GM11168 (cell line): ENCODE data around the gene KLHL12.

Experiments
- in situ Hi-C: fragments of 300-500 bp; cut with MboI; formaldehyde crosslinking; loops from one replicate; pipeline ENCODE4 v1.12.0; 2022; ENCODE audit warnings: low sequenced_read_pairs; ENCODE audit not compliant: unreplicated experiment

The KLHL12 gene

DNA sequence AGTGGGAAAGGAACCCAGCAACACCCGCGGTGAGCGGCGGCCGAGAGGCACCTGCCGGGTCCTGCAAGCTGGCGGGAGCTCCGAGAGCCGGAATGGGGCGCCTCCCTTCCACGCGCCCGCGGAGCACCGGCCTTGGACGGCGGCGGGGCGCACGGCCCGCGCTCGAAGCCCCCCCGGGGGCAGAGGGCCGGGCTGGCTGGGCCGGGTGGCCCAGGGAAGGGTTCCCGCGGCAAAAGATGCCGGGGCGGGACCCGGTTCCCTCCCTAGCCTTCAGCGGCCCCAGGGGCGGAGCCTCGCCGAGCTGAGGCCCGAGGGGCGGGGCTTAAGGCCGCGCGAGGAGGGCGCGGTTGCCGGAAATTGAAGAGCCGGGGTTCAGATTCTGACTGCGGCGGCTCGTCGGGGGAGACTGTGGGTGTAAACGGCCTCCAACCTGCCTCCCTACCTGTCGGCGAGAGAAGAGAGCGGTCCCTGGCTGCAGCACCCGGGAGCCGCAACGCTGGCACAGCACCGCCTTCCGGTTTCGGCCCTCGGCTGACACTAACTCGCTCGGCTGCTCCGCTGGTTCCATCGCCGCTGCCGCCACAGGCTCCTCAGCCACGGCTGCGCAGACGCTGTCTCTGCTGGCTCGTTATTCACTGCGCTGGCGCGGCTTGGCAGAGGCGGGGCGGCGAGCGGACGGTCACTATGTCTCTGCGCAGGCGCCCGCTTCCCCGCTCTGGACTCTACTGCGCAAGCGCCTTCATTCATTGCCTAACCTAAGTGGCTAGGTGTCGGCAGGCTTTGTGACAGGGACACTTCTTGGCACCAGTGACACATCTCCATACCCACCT is 38.3 kb downstream of the KLHL12 start, which contains the start of gene RABIF:
TSS of gene RABIF (minus strand) at position 619 of the 830 bp plus-strand sequence. CDS start at position 568, 51 bp downstream.
- in situ Hi-C loops = no loop called here

DNA sequence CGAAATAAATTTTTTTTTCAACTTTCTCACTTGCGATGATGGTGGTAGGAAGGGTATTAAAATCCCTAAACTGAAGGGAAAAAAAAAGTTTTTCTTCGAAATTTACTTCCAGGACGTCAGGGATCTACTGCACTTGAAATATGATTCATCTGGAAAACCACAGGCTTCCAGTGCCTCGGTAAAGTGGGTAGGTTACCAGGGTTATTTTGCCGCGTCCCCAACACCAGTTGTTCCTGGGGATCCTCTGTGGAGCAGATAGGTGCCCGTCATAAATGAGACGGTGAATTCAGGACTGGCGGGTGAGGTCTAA is 38.9 kb downstream of the KLHL12 start:
- in situ Hi-C loops = no loop called here

DNA sequence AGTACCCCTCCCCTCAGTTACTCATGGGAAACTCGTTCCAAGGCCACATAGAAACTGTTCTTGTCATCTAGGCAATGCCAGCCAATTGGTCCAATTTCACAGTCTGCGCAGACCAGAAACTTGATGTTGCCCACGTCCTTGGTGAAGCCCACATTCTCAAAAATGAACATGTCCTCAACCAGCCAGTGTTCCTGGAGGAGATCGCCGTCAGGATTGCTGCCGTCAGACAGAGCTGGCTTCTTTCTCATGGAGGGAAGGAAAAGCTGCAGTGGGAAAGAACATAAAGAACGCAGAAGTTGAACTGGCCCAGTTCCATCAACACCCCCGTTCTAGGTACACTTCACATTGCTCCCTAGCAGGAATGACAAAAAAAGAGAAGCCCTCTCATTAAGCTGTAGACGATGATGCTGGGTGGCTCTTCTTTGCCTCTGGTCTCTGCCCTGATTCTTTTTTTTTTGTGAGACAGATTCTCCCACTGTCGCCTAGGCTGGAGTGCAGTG is 46.0 kb downstream of the KLHL12 start:
- in situ Hi-C loops = no loop called here

GRCh38 chr1:202880062-202880461 is 47.0 kb downstream of the KLHL12 start:
- in situ Hi-C loops = no loop called here

DNA sequence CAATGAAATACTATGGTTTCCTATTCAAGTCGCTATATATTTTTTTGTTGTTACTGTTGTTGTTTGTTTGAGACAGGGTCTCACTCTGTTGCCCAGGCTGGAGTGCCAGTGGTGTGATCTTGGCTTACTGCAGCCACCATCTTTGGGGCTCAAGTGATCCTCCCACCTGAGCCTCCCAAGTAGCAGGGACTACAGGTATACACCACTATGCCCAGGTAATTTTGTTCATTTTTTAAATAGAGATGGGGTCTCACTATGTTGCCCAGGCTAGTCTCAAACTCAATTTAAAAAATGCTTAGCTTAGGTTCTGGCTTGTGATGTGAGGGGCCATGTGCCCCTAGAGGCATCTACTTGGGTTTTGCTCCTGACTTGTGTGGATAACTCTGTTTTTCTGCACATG is 47.9 kb downstream of the KLHL12 start:
- in situ Hi-C loops = no loop called here

- in situ Hi-C loops = no loop called here
Measured at GRCh38 chr1:202873026-202873425, 54.0 kb downstream of the KLHL12 start.

- in situ Hi-C loops = no loop called here
Measured at GRCh38 chr1:202871367-202871766, 55.7 kb downstream of the KLHL12 start.

GRCh38 chr1:202862679-202863560 is 64.1 kb downstream of the KLHL12 start:
- in situ Hi-C loops = no loop called here

- in situ Hi-C loops = no loop called here
Measured at GRCh38 chr1:202861420-202862132, 65.5 kb downstream of the KLHL12 start.

GRCh38 chr1:202860744-202861419 is 66.2 kb downstream of the KLHL12 start:
- in situ Hi-C loops = no loop called here

DNA sequence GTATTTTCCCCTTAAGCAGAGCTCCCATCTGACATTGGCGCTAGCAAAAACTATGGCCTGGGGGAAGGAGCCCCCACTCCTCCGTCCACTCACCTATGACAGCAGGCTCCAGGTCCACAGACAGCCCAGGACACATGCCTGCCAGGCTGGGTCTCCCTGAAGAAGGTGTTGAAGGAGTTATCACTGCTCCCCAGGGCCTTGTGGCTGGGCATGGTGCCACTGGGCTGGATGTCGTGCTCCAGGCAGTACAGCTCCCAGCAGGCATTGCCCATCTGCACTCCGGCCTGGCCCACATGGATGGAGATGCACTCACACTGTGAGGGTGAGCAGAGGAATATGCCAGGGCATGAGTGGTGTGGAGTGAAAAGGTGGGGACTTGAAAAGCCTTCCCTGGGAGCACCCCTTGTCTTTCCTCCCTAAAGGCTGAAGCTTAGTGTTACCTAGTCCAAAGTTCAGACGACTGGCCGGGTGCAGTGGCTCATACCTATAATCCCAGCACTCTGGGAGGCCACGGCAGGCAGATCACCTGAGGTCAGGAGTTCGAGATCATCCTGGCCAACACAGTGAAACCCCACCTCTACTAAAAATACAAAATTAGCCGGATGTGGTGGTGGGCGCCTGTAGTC is 68.1 kb downstream of the KLHL12 start:
- in situ Hi-C loops = no loop called here

GRCh38 chr1:202858331-202858730 is 68.7 kb downstream of the KLHL12 start:
- in situ Hi-C loops = no loop called here

- in situ Hi-C loops = no loop called here
Measured at GRCh38 chr1:202857136-202857610, 69.9 kb downstream of the KLHL12 start.

DNA sequence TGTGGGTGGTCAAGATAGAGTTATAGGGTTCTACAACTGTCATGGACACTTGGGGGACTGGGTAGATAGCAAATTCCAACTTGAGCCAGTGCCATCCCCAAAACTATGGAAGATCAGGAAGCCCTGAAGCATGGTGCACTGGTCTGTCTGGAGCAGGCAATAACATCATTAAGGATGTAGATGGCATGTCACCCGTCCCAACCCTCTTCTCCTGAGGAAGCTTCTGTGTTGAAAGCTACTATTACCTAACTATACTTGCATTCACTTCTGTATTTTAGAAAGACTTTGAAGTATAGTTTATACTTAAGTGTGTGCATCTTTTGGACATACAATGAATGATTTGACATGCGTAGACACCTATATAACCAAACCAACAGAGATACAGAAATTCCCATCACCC is 71.0 kb downstream of the KLHL12 start:
- in situ Hi-C loops = no loop called here

DNA sequence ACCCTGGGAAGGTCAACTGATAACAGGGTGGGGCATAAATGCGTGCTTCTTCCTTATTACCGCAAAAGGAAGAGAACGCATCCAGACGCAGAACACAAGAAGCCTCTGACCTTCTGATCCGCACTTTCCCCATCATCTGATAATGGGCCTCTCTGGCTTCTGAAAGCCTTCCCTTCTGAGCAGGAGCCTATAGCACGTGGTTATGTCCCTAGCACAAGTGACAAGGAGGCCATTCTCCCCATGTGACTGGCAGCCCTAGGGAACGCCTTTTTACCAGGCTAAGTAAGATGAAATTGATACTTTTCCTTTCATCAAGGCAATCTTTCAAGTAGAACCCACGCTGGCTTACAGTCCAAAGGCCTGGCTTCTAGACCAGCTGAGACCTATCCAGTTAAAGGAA is 72.2 kb downstream of the KLHL12 start:
- in situ Hi-C loops = no loop called here

GRCh38 chr1:202852163-202852904 is 74.7 kb downstream of the KLHL12 start:
- in situ Hi-C loops = no loop called here

DNA sequence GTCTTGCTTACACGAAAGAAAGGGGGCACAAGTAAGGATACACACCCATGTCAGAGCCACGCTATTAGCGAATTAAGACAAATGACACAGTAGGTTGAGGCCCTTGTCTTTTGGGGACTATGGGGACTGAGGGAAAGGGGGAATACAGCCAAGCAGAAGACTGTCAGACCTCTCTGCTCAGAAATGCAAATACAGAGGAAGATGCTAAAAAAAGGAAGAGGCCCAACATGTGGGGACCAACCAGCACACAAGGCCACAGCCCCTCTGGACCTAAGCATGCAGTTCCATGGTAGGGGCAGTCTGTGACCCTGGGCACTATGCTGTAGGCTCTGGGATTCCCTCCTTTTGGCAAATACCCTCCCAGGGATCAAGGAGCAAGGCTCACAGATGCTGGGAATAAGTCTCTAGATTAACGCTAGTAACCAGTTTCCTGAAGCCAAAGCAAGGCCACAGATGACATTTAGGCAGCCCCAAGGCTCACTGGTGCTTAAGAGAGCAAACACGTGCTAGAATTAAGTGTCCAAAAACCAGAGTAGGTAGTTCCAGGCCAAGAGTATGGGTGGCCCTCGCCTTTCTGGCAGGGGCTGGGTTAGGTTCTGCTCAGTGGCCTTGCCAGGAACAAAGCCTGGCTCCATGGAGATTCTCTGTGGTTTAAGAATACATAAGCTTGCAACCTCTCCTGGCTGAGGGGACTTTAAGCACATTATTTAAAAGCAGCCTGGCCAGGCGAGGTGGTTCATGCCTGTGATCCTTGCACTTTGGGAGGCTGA is 76.3 kb downstream of the KLHL12 start:
- in situ Hi-C loops = no loop called here

DNA sequence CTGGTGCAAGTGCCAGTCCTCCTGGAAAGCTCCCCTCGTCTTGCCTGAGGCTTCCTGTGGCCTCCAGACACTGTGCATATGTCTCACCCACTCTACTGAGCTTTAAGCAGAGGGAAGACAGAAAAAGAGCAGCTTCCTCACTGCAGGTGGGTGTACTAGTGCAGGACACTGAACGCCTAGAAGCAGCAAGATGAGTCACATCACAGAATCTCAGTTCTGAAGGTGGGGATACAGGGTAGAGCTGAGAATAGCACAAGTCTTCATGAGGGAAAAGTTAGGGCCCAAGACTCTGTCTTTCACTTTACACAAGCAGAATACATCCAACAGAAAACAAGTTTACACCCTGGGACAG is 78.9 kb downstream of the KLHL12 start:
- in situ Hi-C loops = no loop called here
